H1 (cell line): ENCODE results near the gene SLC12A8. TPM values are rescaled to one million over a fixed set of nuclear protein-coding genes. Genes with fewer than 3 reads are reported as not detected.

Source experiments
- PHF8 ChIP-seq: fragments of 200-600 bp; sonication (generic); conservative IDR thresholded peaks from 2 replicates; pipeline ENCODE4 v1.7.1; 2012; ENCODE audit warnings: low read depth, mild to moderate bottlenecking, inconsistent platforms, low read length, moderate library complexity
- polyA plus RNA-seq, 7 experiments: library from polyadenylated mRNA; depleted of rRNA in 3 of 7; stranded (reverse) in 5 of 7; unstranded in 2 of 7; fragments of >200 nt in 5 of 7; fragments of 200-250 nt in 2 of 7; gene quantifications; 1 replicate in 5 of 7; 2 replicates in 1 of 7; 4 replicates in 1 of 7; pipeline versions ENCODE4 v1.2.1 to v1.2.3, GENCODE V29; 2011 to 2013; ENCODE audit warnings: missing spikeins in 2 of 7, mixed read lengths in 2 of 7
- total RNA-seq: library from RNA; stranded (reverse); fragmentation: NEBNext Ultra II Directional; extraction: Animal tissue kit (Norgen Biotek cat#: 25700); gene quantifications from 2 replicates; pipeline ENCODE4 v1.2.1, GENCODE V29; 2021
- TF ChIP-seq, protein P1 (sequence below): fragments of 300-600 bp; sonication (generic); IDR thresholded peaks from 2 replicates; pipeline ENCODE4 v1.7.1; 2012; ENCODE audit warnings: low read length, moderate library complexity, mild to moderate bottlenecking, inconsistent platforms; ENCODE audit not compliant: insufficient replicate concordance

The SLC12A8 gene
- total and polyA plus RNA-seq, 2 of the 8 experiments (the other 6 are each of a cell fraction or from before 2014, with no cell fraction given), result 13.7 to 14.4 TPM

DNA sequence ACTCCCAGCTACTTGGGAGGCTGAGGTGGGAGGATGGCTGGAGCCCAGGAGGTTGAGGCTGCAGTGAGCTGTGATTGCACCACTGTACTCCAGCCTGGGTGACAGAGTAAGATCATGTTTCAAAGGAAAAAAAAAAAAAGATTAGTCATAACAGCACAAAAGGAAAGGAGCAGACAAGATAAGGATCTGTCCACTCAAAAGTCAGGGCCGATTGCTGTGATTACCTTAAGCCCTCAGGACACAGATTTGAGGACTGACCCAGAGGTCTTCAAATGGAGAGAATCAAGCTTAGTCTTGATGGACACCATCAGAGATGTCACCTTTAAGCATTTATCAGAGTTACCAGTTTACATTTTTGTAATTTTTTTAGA lies 132.9 kb downstream of the SLC12A8 start (continued):
- TF ChIP-seq, protein P1, sequence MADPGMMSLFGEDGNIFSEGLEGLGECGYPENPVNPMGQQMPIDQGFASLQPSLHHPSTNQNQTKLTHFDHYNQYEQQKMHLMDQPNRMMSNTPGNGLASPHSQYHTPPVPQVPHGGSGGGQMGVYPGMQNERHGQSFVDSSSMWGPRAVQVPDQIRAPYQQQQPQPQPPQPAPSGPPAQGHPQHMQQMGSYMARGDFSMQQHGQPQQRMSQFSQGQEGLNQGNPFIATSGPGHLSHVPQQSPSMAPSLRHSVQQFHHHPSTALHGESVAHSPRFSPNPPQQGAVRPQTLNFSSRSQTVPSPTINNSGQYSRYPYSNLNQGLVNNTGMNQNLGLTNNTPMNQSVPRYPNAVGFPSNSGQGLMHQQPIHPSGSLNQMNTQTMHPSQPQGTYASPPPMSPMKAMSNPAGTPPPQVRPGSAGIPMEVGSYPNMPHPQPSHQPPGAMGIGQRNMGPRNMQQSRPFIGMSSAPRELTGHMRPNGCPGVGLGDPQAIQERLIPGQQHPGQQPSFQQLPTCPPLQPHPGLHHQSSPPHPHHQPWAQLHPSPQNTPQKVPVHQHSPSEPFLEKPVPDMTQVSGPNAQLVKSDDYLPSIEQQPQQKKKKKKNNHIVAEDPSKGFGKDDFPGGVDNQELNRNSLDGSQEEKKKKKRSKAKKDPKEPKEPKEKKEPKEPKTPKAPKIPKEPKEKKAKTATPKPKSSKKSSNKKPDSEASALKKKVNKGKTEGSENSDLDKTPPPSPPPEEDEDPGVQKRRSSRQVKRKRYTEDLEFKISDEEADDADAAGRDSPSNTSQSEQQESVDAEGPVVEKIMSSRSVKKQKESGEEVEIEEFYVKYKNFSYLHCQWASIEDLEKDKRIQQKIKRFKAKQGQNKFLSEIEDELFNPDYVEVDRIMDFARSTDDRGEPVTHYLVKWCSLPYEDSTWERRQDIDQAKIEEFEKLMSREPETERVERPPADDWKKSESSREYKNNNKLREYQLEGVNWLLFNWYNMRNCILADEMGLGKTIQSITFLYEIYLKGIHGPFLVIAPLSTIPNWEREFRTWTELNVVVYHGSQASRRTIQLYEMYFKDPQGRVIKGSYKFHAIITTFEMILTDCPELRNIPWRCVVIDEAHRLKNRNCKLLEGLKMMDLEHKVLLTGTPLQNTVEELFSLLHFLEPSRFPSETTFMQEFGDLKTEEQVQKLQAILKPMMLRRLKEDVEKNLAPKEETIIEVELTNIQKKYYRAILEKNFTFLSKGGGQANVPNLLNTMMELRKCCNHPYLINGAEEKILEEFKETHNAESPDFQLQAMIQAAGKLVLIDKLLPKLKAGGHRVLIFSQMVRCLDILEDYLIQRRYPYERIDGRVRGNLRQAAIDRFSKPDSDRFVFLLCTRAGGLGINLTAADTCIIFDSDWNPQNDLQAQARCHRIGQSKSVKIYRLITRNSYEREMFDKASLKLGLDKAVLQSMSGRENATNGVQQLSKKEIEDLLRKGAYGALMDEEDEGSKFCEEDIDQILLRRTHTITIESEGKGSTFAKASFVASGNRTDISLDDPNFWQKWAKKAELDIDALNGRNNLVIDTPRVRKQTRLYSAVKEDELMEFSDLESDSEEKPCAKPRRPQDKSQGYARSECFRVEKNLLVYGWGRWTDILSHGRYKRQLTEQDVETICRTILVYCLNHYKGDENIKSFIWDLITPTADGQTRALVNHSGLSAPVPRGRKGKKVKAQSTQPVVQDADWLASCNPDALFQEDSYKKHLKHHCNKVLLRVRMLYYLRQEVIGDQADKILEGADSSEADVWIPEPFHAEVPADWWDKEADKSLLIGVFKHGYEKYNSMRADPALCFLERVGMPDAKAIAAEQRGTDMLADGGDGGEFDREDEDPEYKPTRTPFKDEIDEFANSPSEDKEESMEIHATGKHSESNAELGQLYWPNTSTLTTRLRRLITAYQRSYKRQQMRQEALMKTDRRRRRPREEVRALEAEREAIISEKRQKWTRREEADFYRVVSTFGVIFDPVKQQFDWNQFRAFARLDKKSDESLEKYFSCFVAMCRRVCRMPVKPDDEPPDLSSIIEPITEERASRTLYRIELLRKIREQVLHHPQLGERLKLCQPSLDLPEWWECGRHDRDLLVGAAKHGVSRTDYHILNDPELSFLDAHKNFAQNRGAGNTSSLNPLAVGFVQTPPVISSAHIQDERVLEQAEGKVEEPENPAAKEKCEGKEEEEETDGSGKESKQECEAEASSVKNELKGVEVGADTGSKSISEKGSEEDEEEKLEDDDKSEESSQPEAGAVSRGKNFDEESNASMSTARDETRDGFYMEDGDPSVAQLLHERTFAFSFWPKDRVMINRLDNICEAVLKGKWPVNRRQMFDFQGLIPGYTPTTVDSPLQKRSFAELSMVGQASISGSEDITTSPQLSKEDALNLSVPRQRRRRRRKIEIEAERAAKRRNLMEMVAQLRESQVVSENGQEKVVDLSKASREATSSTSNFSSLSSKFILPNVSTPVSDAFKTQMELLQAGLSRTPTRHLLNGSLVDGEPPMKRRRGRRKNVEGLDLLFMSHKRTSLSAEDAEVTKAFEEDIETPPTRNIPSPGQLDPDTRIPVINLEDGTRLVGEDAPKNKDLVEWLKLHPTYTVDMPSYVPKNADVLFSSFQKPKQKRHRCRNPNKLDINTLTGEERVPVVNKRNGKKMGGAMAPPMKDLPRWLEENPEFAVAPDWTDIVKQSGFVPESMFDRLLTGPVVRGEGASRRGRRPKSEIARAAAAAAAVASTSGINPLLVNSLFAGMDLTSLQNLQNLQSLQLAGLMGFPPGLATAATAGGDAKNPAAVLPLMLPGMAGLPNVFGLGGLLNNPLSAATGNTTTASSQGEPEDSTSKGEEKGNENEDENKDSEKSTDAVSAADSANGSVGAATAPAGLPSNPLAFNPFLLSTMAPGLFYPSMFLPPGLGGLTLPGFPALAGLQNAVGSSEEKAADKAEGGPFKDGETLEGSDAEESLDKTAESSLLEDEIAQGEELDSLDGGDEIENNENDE, result no peak
- TF ChIP-seq PHF8, result no peak
